OCI-LY1 (cell line): Measurements from ENCODE around the gene PPP2R2D.

ENCODE experiments used
- EZH2 ChIP-seq: fragments of 200-600 bp; sonication (generic), shearing (Covaris generic); IDR thresholded peaks from 2 replicates; pipeline ENCODE4 v1.8.0; 2017; ENCODE audit warnings: borderline replicate concordance, mixed run types, mild to moderate bottlenecking, antibody characterized with exemption, low read length, moderate library complexity, mixed read lengths
- TF ChIP-seq, protein P1 (sequence below): fragments of 200-600 bp; sonication (generic), shearing (Covaris generic); IDR thresholded peaks from 2 replicates; pipeline ENCODE4 v1.5.1; 2017; ENCODE audit warnings: mild to moderate bottlenecking, antibody characterized with exemption, low read length, moderate library complexity, mixed read lengths

DNA sequence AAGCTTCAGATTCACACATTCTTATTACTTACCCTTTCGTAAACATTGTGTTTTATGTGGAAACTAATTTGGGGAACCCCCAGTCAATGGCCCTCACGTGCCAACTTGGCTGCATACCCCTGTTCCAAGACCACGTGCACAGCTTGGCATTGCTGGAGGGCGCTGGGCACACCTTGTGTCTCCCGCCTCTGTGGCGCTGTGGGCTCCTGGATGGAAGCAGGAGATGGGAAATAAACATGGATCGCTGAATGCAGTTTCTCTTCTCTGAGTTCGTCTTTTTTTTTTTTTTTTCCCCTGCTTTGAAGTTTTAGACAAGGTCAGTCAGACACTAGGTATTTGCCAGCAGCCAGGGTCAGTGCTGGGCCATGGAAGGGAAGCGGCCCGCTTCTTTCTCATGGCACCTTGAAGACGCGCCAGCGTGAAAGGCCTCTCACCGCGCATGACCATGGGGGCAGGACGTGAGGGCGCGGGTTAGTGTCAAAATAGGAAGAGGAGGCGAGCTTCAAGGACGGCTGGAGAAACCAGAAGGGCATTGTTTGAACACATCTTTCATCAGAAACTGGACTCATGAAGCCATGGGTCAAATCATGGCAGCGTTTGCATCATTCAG is 53.7 kb downstream of the PPP2R2D start:
- TF ChIP-seq, protein P1, sequence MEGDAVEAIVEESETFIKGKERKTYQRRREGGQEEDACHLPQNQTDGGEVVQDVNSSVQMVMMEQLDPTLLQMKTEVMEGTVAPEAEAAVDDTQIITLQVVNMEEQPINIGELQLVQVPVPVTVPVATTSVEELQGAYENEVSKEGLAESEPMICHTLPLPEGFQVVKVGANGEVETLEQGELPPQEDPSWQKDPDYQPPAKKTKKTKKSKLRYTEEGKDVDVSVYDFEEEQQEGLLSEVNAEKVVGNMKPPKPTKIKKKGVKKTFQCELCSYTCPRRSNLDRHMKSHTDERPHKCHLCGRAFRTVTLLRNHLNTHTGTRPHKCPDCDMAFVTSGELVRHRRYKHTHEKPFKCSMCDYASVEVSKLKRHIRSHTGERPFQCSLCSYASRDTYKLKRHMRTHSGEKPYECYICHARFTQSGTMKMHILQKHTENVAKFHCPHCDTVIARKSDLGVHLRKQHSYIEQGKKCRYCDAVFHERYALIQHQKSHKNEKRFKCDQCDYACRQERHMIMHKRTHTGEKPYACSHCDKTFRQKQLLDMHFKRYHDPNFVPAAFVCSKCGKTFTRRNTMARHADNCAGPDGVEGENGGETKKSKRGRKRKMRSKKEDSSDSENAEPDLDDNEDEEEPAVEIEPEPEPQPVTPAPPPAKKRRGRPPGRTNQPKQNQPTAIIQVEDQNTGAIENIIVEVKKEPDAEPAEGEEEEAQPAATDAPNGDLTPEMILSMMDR, result no peak
- no peak for TF ChIP-seq EZH2
